Activated CD8-positive, alpha-beta memory T cell treated with anti-CD3 and anti-CD28 coated beads for 4 hours (primary cell): ENCODE results near the gene TPSB2.

Experiments
- DNase-seq, 2 donors: peaks; one replicate each; pipeline ENCODE4 v3.0.0-alpha.2; 2020; ENCODE audit warnings: low read depth in 2 of 2

The TPSB2 gene

DNA sequence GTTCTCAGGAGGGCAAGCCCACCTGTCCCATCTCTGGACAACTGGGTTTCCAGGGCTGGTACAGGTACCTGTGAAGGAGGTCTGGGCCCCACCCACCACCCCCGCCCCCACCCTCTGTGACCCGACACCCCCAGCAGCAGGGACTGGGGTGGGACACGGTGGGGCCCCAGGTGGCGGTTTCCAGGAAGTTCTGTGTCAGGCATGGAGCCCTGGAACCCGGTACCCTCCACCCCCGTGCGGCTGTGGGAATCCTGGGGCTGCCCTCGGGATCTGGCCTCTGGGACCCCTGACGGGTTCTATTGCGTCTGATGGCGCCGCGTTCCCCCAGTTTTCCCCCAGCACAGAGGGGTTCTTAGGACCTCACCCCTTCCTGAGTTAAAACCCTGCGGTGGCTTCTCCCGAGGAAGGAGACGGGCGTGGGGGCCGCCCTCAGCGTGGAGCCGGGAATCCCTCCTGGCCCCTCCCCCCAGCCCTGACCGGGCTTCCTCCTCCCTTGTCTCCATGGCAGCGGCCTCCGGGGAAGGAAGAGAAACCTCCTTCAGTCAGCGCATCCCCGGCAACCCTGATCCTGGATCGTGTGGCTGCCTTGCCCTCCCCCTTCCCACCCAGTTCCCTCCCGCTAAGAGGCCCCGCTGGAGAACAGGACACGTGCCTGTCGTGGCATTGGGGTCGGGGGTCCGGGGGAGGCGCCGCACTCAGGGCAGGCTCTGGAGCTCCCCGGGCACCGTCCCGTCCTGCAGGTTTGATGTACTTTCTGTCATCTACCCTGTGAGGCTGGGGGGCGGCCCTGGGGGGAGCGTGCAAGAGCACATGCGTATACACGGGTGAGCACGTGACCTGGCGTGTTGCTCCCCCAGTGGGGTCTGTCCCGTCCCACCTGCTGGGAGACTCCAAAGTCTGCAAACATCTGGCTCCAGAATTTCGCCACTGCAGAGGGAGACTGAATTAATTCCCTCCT, 46.8 kb downstream of the TPSB2 start:
- DNase-seq: no peak

- no peak for DNase-seq
These were observed 47.7 kb downstream of the TPSB2 start for GRCh38 chr16:1182316-1182671.

DNA sequence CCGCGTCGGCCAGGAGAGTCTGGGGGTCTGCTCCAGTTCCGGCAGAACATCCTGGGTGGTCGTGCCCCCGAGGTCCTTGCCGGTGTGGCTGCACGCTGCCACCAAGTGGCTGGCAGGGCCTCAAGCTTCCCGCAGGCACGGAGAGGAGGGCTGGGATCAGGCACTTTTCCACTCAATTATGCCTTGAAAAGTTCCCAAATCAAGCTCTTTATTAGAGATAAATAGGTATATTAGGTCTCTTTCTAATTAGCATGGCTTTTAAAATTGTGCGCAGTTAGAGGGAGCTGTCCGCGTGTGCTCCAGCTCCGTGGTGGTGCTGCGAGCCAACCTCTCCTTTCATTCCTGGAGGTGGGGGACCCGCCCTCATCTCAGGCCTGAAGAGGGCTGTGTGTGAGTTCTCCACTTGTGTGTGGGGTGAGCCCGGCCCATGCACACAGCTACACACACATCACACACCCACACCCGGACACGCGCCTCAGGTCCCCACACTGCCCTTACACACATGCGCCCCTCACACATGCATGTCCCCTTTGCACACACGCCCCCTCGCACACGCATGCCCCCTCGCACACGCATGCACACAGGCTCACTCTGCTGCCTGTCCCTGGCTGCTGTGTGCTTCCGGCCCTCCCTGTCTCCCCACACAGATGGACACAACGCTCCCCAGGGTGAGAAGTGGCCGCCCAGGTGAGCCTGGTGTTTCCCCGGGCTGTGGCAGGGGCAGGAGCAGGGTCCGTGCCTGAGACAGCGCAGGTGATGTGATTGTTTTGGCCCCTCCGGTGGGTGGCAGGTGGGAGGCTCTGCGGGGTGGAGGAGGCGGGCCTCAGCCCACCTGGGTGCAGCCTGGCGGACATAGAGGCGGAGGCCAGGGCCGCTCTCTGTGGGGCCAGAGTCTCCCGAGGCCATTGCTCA, 48.3 kb downstream of the TPSB2 start:
- DNase-seq: no peak

DNA sequence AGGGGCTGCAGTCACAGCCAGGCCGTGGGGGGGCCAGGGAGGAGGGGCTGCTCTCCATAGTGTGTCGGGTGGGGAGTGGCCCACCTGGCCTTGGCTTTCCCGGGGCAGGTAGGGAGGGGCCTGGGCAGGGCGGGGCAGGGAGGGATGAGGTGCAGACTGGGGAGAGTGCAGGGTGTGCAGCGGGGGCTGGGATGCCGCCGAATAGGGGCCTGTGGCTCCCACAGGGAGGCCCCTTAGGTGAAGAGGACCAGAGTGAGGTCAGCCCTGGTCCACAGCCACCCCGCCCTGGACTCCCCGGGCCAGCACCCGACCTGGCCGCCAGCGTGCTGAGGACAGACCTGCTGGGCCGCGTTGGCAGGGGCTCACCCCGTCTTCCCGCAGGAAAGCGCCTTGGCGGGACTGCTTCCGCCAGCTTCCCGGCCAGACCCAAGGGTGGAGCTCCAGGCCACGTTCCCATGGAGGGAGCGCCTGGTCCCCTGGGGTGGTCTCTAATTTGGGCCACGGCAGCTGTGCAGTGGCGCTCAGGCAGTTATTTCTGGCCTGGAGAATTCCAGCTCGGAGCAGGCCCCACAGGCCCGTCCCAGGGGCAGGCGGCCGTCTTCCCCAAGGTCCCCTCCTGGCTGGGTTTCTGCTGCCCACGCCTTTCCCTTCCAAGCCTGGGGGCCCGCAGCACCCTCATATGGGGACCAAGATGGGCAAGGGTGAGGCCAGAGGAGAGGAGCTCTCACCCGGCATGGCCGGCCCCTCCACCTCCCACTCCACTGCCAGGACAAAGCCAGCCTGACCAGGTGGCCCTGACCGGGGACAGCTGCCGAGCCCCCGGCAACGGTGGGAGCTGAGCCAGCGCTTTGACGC, 49.2 kb downstream of the TPSB2 start:
- DNase-seq: no peak
